Stimulated activated memory B cell treated with anti-CD40 and anti-IgM and Interleukin-4, amounts not matched to agents 10 μg/mL and 1 μg/mL and 100 μg/mL, for 72 hours (primary cell): ENCODE results near the gene LGALS4.
"Not testable (repeated sequence)": the region's sequence is repeated elsewhere in the genome, so short reads cannot be mapped to it uniquely, and the experiment has no call there.

ENCODE experiments used
- ATAC-seq: fragments of 150-1000 bp; cut with Tn5 transposase; 2 replicates; pipeline ENCODE4 v1.10.0; 2021
- H3K27ac Mint-ChIP-seq: one replicate; pipeline ENCODE4 v1.8.0; 2022; ENCODE audit warnings: mild to moderate bottlenecking, mixed read lengths
- H3K27me3 Mint-ChIP-seq: one replicate; pipeline ENCODE4 v1.8.0; 2022; ENCODE audit warnings: mixed read lengths
- H3K36me3 Mint-ChIP-seq: one replicate; pipeline ENCODE4 v1.8.0; 2022; ENCODE audit warnings: mixed read lengths
- H3K4me1 Mint-ChIP-seq: one replicate; pipeline ENCODE4 v1.8.0; 2022; ENCODE audit warnings: mixed read lengths
- H3K4me3 Mint-ChIP-seq: one replicate; pipeline ENCODE4 v1.8.0; 2022; ENCODE audit warnings: mild to moderate bottlenecking, moderate library complexity, mixed read lengths
- H3K9me3 Mint-ChIP-seq: one replicate; pipeline ENCODE4 v1.8.0; 2022; ENCODE audit warnings: mixed read lengths

The LGALS4 gene

DNA sequence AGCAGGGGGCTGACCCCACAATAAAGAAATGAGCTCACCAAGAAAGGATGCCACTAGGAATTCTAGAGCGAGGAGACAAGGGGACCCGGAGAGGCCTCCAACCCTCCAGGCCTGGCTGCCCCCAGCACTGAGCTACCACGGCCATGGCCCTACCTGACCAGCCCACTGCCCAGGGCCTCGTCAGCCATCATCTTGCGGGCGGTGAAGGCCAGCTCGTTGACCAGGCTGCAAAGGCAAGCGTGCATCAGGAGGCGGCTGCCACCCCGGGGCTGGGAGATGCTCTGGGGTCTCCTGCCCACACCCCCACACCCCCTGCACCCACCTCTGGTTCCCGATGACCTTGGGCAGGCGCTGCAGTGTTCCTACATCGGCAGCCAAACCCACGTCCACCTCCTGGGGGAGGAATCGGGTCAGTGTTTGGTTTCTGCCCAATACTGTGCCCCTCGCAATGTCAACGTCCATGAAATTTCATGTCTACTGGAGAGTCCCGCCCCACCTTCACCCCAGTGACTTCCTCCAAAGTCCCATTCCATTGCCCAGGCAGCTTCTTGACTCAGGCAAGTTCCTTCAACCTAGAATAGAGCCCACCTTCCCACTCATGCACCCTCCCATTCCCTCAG lies 3.5 kb upstream of the LGALS4 start:
- Mint-ChIP-seq H3K4me1 (peaks cover 8% of the 10 kb centered on the region), H3K27me3 (no peaks in the 10 kb centered on the region), H3K9me3 (no peaks in the 10 kb centered on the region), H3K27ac (no peak overlapping the region), H3K4me3 (no peak overlapping the region), H3K36me3 (peaks cover 37% of the 10 kb centered on the region)
- ATAC-seq = no peak

DNA sequence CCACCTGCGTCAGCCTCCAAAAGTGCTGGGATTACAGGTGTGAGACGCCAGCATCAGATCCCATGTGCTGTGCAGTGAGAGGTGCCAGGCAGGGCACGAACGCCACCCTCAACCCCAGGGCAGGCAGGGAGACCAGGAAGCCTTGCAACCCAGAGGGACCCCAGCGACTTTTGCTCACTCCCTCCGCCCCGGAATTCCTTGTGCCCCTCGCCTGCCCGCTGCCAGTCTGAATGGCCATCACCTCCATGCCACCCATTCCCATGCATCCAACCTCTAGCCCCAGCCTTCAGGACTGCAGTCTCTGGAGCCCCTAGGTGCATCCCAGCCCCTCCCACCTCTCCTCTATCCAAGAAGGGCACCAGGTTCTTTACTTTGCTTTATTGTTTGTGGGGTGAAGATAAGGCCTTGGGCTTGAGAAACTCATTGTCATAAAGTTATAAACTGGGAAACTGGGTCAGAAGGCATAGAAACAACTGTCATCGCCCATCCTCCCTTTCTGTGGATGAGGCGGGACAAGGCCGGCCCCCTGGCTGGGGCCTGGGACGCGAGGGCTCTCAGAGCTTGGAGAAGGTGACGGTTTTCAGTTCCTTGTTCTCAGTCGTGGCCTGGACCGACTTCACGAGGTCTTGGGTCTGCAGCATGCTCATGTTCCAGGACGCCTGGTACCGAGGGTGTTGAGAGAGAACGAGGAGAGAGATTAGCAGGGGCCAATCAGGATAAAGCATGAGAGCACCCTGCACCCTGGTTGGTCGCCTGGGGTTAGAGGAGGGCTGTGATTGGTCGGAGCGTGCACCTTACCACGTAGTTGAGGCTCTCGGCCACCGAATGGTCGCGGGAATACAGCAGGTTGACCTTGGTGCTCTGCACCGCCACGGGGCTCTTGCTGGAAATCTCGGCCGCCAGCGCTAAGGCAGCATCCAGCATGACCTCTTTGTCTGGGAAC lies 2.6 kb upstream of the LGALS4 start:
- H3K36me3 Mint-ChIP-seq = peaks cover 30% of the 10 kb centered on the region
- no peak overlapping the region for H3K4me3 Mint-ChIP-seq
- ATAC-seq = no peak
- H3K9me3 Mint-ChIP-seq = no peaks in the 10 kb centered on the region
- H3K4me1 Mint-ChIP-seq = no peaks in the 10 kb centered on the region
- H3K27me3 Mint-ChIP-seq = no peaks in the 10 kb centered on the region
- no peak overlapping the region for H3K27ac Mint-ChIP-seq

DNA sequence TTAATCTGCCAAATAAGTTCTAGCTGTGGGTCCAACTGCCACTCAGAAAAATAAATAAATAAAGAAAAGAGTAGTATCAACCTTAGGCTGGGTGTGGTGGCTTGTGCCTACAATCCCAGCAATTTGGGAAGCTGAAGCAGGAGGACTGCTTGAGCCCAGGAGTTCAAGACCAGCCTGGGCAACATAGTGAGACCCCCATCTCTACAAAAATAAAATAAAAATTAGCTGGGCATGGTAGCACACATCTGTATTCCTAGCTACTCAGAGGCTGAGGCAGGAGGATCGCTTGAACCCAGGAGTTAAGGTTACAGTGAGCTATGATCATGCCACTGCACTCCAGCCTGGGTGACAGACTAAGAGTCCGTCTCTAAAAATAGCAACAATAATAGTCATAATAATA lies 1.2 kb upstream of the LGALS4 start:
- not testable (repeated sequence) for H3K4me1 Mint-ChIP-seq, ATAC-seq, H3K9me3 Mint-ChIP-seq, H3K27me3 Mint-ChIP-seq, H3K4me3 Mint-ChIP-seq, H3K27ac Mint-ChIP-seq
- peaks cover 32% of the 10 kb centered on the region for H3K36me3 Mint-ChIP-seq

DNA sequence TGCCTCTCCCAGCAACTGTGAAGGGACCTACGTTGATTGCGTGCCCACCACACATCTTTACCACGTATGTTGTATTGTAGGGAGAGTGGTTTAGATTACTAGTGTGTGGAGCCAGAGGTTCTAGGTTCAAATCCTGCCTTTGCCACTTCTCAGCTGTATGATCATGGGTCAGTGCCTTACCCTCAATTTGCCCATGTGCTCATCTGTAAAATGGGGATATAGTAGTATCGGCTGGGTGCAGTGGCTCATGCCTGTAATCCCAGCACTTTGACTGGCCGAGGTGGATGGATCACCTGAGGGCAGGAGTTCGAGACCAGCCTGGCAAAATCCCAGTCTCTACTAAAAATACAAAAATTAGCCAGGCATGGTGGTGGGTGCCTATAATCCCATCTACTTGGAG lies 578 bp upstream of the LGALS4 start:
- Mint-ChIP-seq H3K36me3 (peaks cover 32% of the 10 kb centered on the region), H3K4me1 (no peaks in the 10 kb centered on the region), H3K27me3 (no peaks in the 10 kb centered on the region), H3K27ac (no peak overlapping the region), H3K4me3 (no peak overlapping the region), H3K9me3 (no peaks in the 10 kb centered on the region)
- ATAC-seq = no peak

DNA sequence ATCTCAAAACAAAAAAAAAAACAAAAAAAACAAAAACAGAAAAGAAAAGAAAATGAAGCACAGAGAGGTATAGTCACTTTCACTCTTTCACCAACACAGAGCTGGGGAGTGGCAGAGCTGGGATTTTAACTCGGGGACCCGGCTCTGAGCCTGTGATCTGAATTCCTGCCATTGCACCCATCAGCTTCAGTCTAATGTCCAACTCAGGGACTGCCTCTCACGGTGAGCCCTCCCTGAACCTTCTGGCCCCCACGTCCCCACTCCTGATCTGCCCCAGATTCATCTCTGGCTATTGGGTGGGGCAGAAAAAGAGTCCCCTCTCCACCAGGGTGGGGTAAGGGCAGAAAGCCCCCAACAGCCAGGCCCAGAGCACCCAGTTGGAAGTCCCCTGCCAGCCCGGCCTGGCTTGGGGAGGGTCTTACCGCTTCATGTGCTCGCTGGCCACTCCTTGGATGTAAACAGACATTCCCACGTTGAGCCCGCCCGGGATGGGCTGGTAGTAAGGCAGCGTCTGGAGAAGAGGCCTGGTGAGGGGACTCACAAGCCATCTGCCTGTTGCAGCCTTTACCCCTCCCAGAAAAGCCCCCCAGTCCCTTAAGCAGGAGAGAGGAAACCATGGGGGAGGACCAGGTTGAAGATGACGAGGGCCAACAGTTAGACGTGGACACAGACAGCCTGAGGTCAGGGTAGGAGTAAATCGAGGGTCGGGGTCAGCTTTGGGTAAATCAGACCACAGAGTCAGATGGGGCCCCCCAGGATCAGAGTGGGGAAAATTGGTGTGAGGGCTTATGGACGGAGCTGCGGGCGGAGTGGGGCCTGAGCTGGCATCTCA lies 520 bp downstream of the LGALS4 start:
- Mint-ChIP-seq H3K4me3 (no peak overlapping the region), H3K9me3 (peaks cover 3% of the 10 kb centered on the region), H3K36me3 (peaks cover 31% of the 10 kb centered on the region), H3K4me1 (peaks cover 4% of the 10 kb centered on the region), H3K27me3 (no peaks in the 10 kb centered on the region), H3K27ac (no peak overlapping the region)
- no peak for ATAC-seq

DNA sequence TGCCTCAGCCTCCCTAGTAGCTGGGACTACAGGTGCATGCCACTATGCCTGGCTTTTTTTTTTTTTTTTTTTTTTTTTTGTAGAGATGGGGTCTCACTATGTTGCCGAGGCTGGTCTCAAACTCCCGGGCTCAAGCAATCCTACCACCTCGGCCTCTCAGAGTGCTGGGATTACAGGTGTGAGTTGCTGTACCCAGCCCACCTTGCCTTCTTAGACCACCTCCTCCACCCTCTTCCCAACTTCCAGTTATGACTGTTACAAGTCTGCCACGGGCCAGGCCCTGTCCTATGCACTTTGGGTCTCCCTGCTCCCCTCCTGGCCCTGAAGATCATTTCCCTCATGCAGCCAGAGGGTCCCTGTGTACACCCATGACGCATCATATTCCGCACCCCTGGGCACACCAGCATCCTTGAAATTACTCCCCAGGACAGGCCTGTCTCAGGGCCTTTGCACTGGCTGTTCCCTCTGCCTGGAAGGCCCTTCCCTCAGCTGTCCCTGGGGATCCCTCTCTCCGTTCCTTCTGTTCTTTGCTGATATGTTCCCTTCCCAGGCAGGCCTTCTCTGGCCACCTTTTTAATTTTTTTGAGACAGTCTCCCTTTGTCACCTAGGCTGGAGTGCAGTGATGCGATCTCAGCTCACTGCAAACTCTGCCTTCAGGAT lies 3.0 kb downstream of the LGALS4 start:
- peaks cover 14% of the 10 kb centered on the region for H3K36me3 Mint-ChIP-seq
- peaks cover 3% of the 10 kb centered on the region for H3K9me3 Mint-ChIP-seq
- no peak overlapping the region for H3K4me3 Mint-ChIP-seq
- ATAC-seq = no peak
- H3K27ac Mint-ChIP-seq = no peak overlapping the region
- no peaks in the 10 kb centered on the region for H3K27me3 Mint-ChIP-seq
- peaks cover 14% of the 10 kb centered on the region for H3K4me1 Mint-ChIP-seq

DNA sequence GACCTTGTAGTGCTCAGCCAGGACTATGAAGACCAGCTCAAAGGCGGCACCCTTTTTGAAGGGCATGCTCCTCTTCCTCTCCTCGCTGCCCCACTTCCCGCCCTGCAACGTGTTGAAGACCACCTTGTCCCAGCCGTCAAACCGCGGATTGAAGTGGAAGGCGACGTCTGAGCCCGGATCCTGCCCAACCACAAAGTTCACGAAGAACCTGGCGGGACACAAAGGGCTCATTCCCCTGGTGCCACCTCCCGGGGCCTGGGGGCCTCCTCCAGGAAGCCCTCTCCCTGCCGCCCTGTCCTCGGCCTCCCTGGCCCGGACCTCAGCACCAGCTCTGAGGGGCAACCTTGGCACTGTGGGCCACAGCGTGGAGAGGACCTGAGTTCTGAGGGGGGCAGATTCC lies 4.0 kb downstream of the LGALS4 start:
- Mint-ChIP-seq H3K4me1 (peaks cover 14% of the 10 kb centered on the region), H3K4me3 (no peak overlapping the region), H3K27ac (no peak overlapping the region), H3K27me3 (no peaks in the 10 kb centered on the region), H3K9me3 (peaks cover 3% of the 10 kb centered on the region), H3K36me3 (peaks cover 14% of the 10 kb centered on the region)
- no peak for ATAC-seq

DNA sequence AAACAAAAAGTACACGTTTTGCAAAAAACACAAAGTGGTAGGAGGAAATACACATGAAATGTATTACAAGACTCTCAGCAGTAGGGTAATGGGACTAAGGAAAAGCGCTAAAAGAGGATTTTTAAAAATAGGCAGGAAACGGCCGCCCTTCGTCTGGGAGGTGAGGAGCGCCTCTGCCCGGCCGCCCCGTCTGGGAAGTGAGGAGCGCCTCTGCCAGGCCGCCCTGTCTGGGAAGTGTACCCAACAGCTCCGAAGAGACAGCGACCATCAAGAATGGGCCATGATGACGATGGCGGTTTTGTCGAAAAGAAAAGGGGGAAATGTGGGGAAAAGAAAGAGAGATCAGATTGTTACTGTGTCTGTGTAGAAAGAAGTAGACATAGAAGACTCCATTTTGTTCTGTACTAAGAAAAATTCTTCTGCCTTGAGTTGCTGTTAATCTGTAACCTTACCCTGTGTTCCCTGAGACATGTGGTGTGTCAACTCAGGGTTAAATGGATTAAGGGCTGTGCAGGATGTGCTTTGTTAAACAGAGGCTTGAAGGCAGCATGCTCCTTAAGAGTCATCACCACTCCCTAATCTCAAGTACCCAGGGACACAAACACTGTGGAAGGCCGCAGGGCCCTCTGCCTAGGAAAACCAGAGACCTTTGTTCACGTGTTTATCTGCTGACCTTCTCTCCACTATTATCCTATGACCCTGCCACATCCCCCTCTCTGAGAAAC lies 5.2 kb downstream of the LGALS4 start:
- H3K9me3 Mint-ChIP-seq, H3K4me3 Mint-ChIP-seq, ATAC-seq, H3K27me3 Mint-ChIP-seq, H3K27ac Mint-ChIP-seq: not testable (repeated sequence)
- Mint-ChIP-seq H3K36me3 (peaks cover 14% of the 10 kb centered on the region), H3K4me1 (peaks cover 14% of the 10 kb centered on the region)

DNA sequence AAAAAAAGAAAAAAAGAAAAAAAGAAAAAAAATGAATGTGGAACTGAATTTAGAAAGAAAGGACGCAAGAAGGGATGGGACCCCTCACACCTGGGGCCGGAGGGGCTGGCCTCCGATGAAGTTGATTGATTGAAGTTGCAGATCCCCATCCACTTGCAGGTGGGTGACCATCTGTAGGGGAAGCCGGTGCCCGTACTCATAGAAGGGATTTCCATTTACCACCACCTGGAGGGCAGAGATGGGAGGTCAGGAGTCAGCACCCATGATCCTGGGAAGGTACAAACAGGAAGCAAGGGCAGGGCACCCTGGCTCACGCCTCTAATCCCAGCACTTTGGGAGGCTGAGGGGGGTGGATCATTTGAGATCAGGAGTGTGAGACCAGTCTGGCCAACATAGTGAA lies 6.4 kb downstream of the LGALS4 start:
- Mint-ChIP-seq H3K27ac (no peak overlapping the region), H3K36me3 (peaks cover 14% of the 10 kb centered on the region), H3K4me1 (peaks cover 14% of the 10 kb centered on the region), H3K9me3 (peaks cover 3% of the 10 kb centered on the region), H3K4me3 (no peak overlapping the region), H3K27me3 (no peaks in the 10 kb centered on the region)
- ATAC-seq = no peak

DNA sequence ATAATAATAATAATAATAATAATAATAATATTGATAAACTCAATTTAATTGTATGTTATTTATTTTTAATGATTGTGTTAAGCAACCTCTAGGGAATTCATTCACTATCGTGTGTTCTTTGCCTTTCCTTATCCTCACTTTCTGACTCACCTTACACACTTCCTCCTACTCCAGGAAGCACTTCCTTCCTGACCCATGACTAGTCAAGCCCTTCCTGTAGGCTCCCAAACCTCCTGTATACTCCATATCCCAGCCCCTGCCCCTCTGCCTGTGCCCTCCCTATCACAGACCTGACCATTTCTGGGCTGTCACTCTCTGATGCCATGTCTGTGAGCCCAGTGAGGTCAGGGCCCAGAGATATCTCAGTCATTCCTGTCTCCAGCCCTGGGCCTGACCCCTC lies 7.6 kb downstream of the LGALS4 start:
- H3K27me3 Mint-ChIP-seq = no peaks in the 10 kb centered on the region
- peaks cover 14% of the 10 kb centered on the region for H3K4me1 Mint-ChIP-seq
- no peak overlapping the region for H3K4me3 Mint-ChIP-seq
- no peak for ATAC-seq
- H3K9me3 Mint-ChIP-seq = peaks cover 3% of the 10 kb centered on the region
- H3K27ac Mint-ChIP-seq = no peak overlapping the region
- peaks cover 13% of the 10 kb centered on the region for H3K36me3 Mint-ChIP-seq

DNA sequence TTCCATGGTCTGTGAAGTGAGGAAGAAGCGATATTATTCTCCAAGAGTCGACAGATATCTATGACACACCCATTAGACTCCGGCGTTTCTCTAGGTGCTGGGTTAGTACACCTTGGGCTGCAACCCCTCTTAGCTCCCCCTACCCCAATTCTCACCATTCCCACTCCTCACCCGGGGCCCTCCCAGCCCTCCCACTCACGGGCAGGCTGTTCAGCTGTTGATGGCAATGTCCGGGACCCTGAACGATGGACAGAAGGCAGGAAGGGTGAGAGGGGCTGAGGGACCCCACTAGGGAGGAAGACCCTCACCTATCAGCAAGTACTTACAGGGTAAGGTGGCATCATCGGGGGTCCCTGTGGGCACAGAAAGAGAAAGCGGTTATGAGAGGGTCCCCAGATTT lies 9.2 kb downstream of the LGALS4 start:
- H3K27me3 Mint-ChIP-seq = no peaks in the 10 kb centered on the region
- peaks cover 6% of the 10 kb centered on the region for H3K36me3 Mint-ChIP-seq
- no peak overlapping the region for H3K27ac Mint-ChIP-seq
- ATAC-seq = no peak
- H3K4me1 Mint-ChIP-seq = peaks cover 14% of the 10 kb centered on the region
- peaks cover 3% of the 10 kb centered on the region for H3K9me3 Mint-ChIP-seq
- H3K4me3 Mint-ChIP-seq = no peak overlapping the region

DNA sequence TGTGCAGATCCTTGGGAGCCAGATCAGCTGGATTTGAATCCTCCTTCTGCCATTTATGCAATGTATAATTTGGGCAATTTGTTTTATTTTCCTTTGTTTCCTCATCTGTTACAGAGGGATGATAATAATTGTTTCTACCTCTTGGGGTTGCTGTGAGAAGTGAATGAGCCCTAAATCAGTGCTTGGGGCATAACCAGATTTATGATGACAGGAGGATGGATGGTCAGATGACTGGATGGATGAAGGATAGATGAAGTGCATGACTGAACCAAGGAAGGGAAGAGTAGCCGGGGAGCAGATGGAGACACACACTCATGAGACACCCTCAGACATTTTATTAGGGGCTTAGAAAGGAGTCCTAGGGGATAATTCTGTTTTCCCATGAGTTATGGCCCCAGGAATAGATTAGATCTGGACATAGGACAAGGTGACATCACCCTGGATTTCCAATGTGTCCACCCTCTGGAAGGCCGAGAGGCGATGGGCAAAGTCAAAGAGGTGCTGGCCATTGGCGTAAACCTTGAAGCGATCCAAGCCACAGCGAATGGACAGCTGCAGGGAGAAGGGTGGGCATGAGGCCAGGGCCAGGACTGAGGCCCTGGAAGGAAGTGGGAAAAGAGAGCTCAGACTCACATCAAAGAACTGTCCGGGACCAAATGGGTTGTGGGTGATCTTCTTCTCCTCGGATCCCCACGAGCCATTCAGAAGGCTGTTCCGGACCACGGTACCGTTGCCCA lies 11.2 kb downstream of the LGALS4 start:
- no peaks in the 10 kb centered on the region for H3K27me3 Mint-ChIP-seq

DNA sequence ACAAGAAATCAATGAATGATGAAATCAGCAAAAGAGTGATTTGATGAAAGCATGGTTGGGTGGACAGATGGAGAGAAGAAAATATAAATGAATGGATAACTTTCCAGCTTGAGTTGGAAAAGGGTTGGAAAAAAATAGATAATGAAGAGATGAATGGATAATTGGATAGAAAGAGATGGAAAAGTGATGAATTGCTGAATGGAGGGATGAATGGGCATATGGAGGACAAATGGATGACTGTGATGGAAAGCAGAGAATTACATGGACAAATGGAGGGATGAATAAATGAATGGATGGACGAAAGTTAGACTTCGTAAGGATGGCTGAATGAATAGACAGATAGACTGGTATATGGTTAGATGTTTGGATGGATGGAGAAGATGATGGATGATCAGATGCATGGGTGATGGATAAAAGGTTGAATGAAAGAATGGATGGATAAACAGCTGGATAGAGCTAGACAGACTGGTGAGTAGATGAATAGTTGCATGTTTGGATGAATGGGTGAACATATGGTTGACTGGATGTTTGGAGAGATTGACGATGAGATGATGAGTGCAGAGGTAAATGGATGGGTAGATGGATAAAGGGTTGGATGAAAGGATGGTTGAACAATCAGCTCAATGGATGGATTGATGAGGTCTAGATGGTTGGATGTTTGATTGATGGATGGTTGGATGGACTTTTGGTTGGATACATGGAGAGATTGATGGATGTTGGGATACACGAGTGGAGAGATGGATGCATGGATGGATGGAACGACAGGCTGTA lies 12.0 kb downstream of the LGALS4 start:
- Mint-ChIP-seq H3K27me3 (no peaks in the 10 kb centered on the region), H3K36me3 (no peaks in the 10 kb centered on the region), H3K27ac (no peak overlapping the region), H3K4me3 (no peak overlapping the region), H3K9me3 (no peaks in the 10 kb centered on the region), H3K4me1 (peaks cover 6% of the 10 kb centered on the region)
- no peak for ATAC-seq

More for the DNA sequence above, 11.2 kb downstream of the LGALS4 start:
- Mint-ChIP-seq H3K36me3 (no peaks in the 10 kb centered on the region), H3K4me3 (no peak overlapping the region), H3K27ac (no peak overlapping the region), H3K9me3 (no peaks in the 10 kb centered on the region), H3K4me1 (peaks cover 6% of the 10 kb centered on the region)
- no peak for ATAC-seq
